HepG2 (cell line): ENCODE measurements around the gene TBC1D22A. TPM values are rescaled to one million over a fixed set of nuclear protein-coding genes. Genes with fewer than 3 reads are reported as not detected.

Experiments used
- ATAC-seq: fragments of 200-7000 bp; cut with Tn5 transposase; 3 replicates; pipeline ENCODE4 v1.9.1; 2020; ENCODE audit warnings: mild to moderate bottlenecking, moderate library complexity
- BruUV-seq: library from RNA; stranded (reverse); fragments of 400-500 nt; replicated peaks from 2 replicates; lab custom pipeline; 2021; lab: Mats Ljungman, UMichigan
- CTCF ChIA-PET: fragments of 300-600 bp; formaldehyde crosslinking; extraction: SDS; loops from one replicate; lab custom pipeline; 2021; ENCODE audit warnings: low total read pairs, inconsistent platforms, low intra/inter-chr PET ratio; lab: Yijun Ruan, JAX
- POLR2A ChIA-PET: fragments of 350-600 bp; sonication (Branson Sonifier 250); formaldehyde crosslinking; loops from one replicate; lab custom pipeline; 2020; ENCODE audit warnings: antibody characterized with exemption, inconsistent platforms; lab: Yijun Ruan, JAX
- DNase-seq: peaks from one replicate; pipeline ENCODE4 v3.0.0-alpha.2; 2015; ENCODE audit warnings: low spot score
- FAIRE-seq: peaks from 3 replicates; lab custom pipeline; 2011; peaks lifted over from hg19 to GRCh38; lab: Jason Lieb, UNC
- H2AFZ ChIP-seq: one replicate; pipeline ENCODE4 v1.6.1; 2011; ENCODE audit warnings: low read length, inconsistent platforms
- H3K27ac ChIP-seq: fragments of 300-600 bp; 3 replicates; pipeline ENCODE4 v1.8.0; 2011; ENCODE audit warnings: mixed run types, mild to moderate bottlenecking, mixed read lengths, low read length, inconsistent platforms; ENCODE audit not compliant: insufficient read depth; ENCODE audit errors: extremely low read length
- H3K27me3 ChIP-seq, 2 experiments: fragments of 200-600 bp in 1 of 2; 2 replicates in 1 of 2; 3 replicates in 1 of 2; pipeline versions ENCODE4 v1.6.0 to v1.8.0; 2011; ENCODE audit warnings: low read length in 2 of 2, mild to moderate bottlenecking in 2 of 2, moderate library complexity in 2 of 2, inconsistent platforms in 1 of 2; ENCODE audit not compliant: insufficient read depth in 2 of 2, control insufficient read depth in 1 of 2
- H3K36me3 ChIP-seq, 2 experiments: fragments of 200-600 bp in 1 of 2; replicated peaks in 1 of 2; 2 replicates in 1 of 2; 3 replicates in 1 of 2; pipeline versions ENCODE4 v1.5.1 to v1.8.0; 2011; ENCODE audit warnings: low read length in 2 of 2, inconsistent platforms in 1 of 2; ENCODE audit not compliant: insufficient read depth in 2 of 2, control insufficient read depth in 1 of 2
- H3K4me1 ChIP-seq: 2 replicates; pipeline ENCODE4 v1.5.1; 2012; ENCODE audit warnings: low read length, inconsistent platforms; ENCODE audit not compliant: insufficient read depth
- H3K4me2 ChIP-seq: 2 replicates; pipeline ENCODE4 v1.6.0; 2011; ENCODE audit warnings: low read depth, low read length, inconsistent platforms
- H3K4me3 ChIP-seq, 3 experiments: fragments of 200-600 bp in 1 of 3; sonication (generic), shearing (Covaris generic) in 1 of 3; replicated peaks in 1 of 3; 2 replicates each; pipeline ENCODE4 v1.5.1; 2011 to 2016; ENCODE audit warnings: low read length in 3 of 3, inconsistent platforms in 2 of 3, low read depth in 2 of 3, mild to moderate bottlenecking in 2 of 3, control low read depth in 1 of 3, mixed read lengths in 1 of 3; ENCODE audit not compliant: insufficient read depth in 1 of 3
- H3K79me2 ChIP-seq: one replicate; pipeline ENCODE4 v1.6.1; 2011; ENCODE audit warnings: low read length, inconsistent platforms; ENCODE audit not compliant: insufficient read depth
- H3K9ac ChIP-seq: 2 replicates; pipeline ENCODE4 v1.6.0; 2011; ENCODE audit warnings: mild to moderate bottlenecking, low read depth, low read length, inconsistent platforms; ENCODE audit not compliant: insufficient read depth
- H3K9me3 ChIP-seq: 2 replicates; pipeline ENCODE4 v1.5.1; 2012; ENCODE audit warnings: mild to moderate bottlenecking, low read length
- H4K20me1 ChIP-seq: 2 replicates; pipeline ENCODE4 v1.6.0; 2011; ENCODE audit warnings: inconsistent platforms, mild to moderate bottlenecking, low read length, moderate library complexity; ENCODE audit not compliant: insufficient read depth
- ELF1 ChIP-seq: sonication (generic); formaldehyde crosslinking; IDR thresholded peaks from 2 replicates; pipeline ENCODE4 v1.4.0; 2020; ENCODE audit warnings: missing genetic modification reagents
- MIXL1 ChIP-seq: IDR thresholded peaks from 2 replicates; pipeline ENCODE4 v1.6.1; 2016
- SRF ChIP-seq: IDR thresholded peaks from 2 replicates; pipeline ENCODE4 v1.6.1; 2011; ENCODE audit warnings: mild to moderate bottlenecking, low read depth, low read length, moderate library complexity
- ZFP36L2 ChIP-seq: sonication (generic); formaldehyde crosslinking; IDR thresholded peaks from 2 replicates; pipeline ENCODE4 v1.4.0; 2020; ENCODE audit warnings: missing genetic modification reagents
- ZNF207 ChIP-seq: fragments of 450-650 bp; IDR thresholded peaks from 2 replicates; pipeline ENCODE4 v1.6.1; 2016; ENCODE audit warnings: antibody characterized with exemption, borderline replicate concordance
- ZNF510 ChIP-seq: sonication (generic); formaldehyde crosslinking; IDR thresholded peaks from 2 replicates; pipeline ENCODE4 v1.4.0; 2020; ENCODE audit warnings: low read depth, mild to moderate bottlenecking, missing genetic modification reagents
- WGBS: methylation state at CpG from one replicate; pipeline ENCODE4 v1.1.6; 2017; ENCODE audit warnings: low lambda C conversion rate; 5-methylcytosine and 5-hydroxymethylcytosine counted together
- in situ Hi-C: cut with HindIII; loops from 2 replicates; pipeline ENCODE4 v1.10.0; 2017; ENCODE audit warnings: low pct_unique_long_range_greater_than_20kb; ENCODE audit not compliant: extremely low pct_ligation_motif_present
- intact Hi-C: fragments of 100-400 bp; cut with micrococcal nuclease; formaldehyde crosslinking; loops from one replicate; pipeline ENCODE4 v1.10.0; 2022; ENCODE audit not compliant: unreplicated experiment
- polyA plus RNA-seq, 8 experiments: library from polyadenylated mRNA; depleted of rRNA in 3 of 8; stranded (reverse) in 7 of 8; unstranded in 1 of 8; fragments of >200 nt; fragmentation: Illumina TruSeq in 4 of 8; extraction: Trizol in 4 of 8; gene quantifications; 2 replicates each; pipeline versions ENCODE4 v1.2.1 to v1.2.3, GENCODE V29; 2011 to 2016; ENCODE audit warnings: low read depth in 4 of 8, missing spikeins in 1 of 8, mixed read lengths in 1 of 8; ENCODE audit not compliant: insufficient read depth in 1 of 8
- total RNA-seq, 5 experiments: library from RNA; depleted of rRNA; stranded (reverse); fragments of >200 nt; fragmentation: Illumina TruSeq; extraction: Trizol; gene quantifications; 2 replicates each; pipeline ENCODE4 v1.2.3, GENCODE V29; 2016; ENCODE audit warnings: low read depth in 1 of 5
- TF ChIP-seq, protein P1 (sequence below): sonication (generic); formaldehyde crosslinking; IDR thresholded peaks from 2 replicates; pipeline ENCODE4 v1.4.0; 2020; ENCODE audit warnings: missing genetic modification reagents

Gene TBC1D22A
- total and polyA plus RNA-seq, 2 of the 13 experiments (the other 11 are each of a cell fraction or from before 2014, with no cell fraction given), result 17.3 to 18.0 TPM

DNA sequence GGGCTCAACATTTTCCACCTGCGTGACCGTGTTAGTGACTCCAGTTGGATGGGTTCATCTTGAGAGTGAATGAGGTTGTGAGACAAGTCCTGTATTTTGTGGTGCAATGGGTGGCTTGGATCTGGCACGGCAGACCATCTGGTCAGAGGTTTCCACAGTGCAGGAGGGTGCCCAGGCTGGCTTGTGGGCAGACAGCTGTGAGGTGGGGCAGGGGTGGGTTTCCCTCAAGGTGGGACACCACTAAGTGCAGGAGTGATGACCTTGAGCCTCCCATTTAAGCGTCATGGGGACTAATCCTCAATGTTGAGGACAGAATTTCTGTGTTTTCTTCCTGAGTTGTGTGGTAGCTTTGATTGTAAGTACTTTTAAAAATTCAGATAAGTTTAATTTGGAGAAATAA is 220.6 kb downstream of the TBC1D22A start:
- WGBS, result 91% methylated on average over 4 of the region's 4 CpGs
- TF ChIP-seq ZFP36L2 (CRISPR knock-in tag) (no peak), MIXL1 (CRISPR knock-in tag) (no peak), ZNF510 (CRISPR knock-in tag) (no peak), SRF (no peak), ZNF207 (no peak), ELF1 (CRISPR knock-in tag) (no peak)
- TF ChIP-seq, protein P1, sequence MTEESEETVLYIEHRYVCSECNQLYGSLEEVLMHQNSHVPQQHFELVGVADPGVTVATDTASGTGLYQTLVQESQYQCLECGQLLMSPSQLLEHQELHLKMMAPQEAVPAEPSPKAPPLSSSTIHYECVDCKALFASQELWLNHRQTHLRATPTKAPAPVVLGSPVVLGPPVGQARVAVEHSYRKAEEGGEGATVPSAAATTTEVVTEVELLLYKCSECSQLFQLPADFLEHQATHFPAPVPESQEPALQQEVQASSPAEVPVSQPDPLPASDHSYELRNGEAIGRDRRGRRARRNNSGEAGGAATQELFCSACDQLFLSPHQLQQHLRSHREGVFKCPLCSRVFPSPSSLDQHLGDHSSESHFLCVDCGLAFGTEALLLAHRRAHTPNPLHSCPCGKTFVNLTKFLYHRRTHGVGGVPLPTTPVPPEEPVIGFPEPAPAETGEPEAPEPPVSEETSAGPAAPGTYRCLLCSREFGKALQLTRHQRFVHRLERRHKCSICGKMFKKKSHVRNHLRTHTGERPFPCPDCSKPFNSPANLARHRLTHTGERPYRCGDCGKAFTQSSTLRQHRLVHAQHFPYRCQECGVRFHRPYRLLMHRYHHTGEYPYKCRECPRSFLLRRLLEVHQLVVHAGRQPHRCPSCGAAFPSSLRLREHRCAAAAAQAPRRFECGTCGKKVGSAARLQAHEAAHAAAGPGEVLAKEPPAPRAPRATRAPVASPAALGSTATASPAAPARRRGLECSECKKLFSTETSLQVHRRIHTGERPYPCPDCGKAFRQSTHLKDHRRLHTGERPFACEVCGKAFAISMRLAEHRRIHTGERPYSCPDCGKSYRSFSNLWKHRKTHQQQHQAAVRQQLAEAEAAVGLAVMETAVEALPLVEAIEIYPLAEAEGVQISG (CRISPR knock-in tag), result no peak
- TF ChIP-seq, all 625 proteins: peak for 0
- Histone ChIP-seq H3K4me2 (no peak overlapping the region), H3K27me3 (no peaks in the 10 kb centered on the region), H3K4me1 (no peaks in the 10 kb centered on the region), H3K4me3 (no peak overlapping the region), H3K9me3 (no peaks in the 10 kb centered on the region), H3K27ac (no peak overlapping the region), H3K79me2 (no peaks in the 10 kb centered on the region), H4K20me1 (no peaks in the 10 kb centered on the region), H2AFZ (no peak overlapping the region), H3K9ac (no peak overlapping the region), H3K36me3 (peaks cover 8 to 14% of the 10 kb centered on the region in 2 experiments; a peak in 4 of 5 replicates)
- no peak for DNase-seq
- ChIA-PET CTCF (no interaction called here), POLR2A (no interaction called here)
- in situ Hi-C loops (no loop called here), intact Hi-C loops (no loop called here)
- FAIRE-seq, result no peak
- ATAC-seq, result no peak
- no TSS peak for BruUV-seq
